ENCODE measurements around the gene SMIM36. TPM values are rescaled to one million over a fixed set of nuclear protein-coding genes. Genes with fewer than 3 reads are reported as not detected.

Gene SMIM36
- total and polyA plus RNA-seq, 3 experiments from 2014 or later = not detected

DNA sequence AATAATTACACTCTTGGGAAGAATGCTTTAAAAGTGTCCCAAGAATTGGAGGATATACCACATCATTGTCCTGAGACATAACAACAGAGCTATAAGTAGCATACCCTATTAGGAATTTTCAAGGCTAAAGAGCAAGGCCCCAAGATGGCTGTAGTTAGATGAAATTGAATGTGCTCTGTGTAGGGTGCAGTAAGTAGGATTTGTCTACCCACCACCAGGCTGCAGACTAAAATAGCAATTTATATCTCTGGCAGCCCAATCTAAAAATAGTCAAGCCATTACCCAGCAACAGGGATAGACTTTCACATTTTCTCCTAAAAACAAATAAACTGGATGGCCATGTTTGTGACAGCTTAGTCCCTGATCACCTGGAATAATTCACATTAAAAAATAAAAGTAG is 95.3 kb downstream of the SMIM36 start:
- Histone ChIP-seq H3K36me3 (ENCODE audit: insufficient read depth, low read length) (peaks cover under 1% of the 10 kb centered on the region), H3K9me3 (ENCODE audit: low read length) (no peaks in the 10 kb centered on the region), H3K27me3 (ENCODE audit: insufficient read depth, low read length, poor library complexity, severe bottlenecking) (no peaks in the 10 kb centered on the region), H3K27ac (ENCODE audit: low read depth, low read length) (no peak overlapping the region), H3K4me1 (ENCODE audit: insufficient read depth, low read length) (peaks cover 16% of the 10 kb centered on the region), H3K4me3 (ENCODE audit: low read length) (no peak overlapping the region)
- H3K36me3 Mint-ChIP-seq = peaks cover 0 to 26% (median 3%) of the 10 kb centered on the region in 3 donors
- H3K27me3 Mint-ChIP-seq = no peaks in the 10 kb centered on the region
- ChIA-PET POLR2A (no interaction called here), CTCF (no interaction called here)
- peaks cover 54 to 68% (median 59%) of the 10 kb centered on the region in 3 donors for H3K4me1 Mint-ChIP-seq
- peak overlapping the region in 2 of 8 donors; percentile 1 to 66 for H3K27ac Mint-ChIP-seq
- no peaks in the 10 kb centered on the region for H3K9me3 Mint-ChIP-seq
- no peak overlapping the region for H3K4me3 Mint-ChIP-seq
- DNase-seq = no peak

DNA sequence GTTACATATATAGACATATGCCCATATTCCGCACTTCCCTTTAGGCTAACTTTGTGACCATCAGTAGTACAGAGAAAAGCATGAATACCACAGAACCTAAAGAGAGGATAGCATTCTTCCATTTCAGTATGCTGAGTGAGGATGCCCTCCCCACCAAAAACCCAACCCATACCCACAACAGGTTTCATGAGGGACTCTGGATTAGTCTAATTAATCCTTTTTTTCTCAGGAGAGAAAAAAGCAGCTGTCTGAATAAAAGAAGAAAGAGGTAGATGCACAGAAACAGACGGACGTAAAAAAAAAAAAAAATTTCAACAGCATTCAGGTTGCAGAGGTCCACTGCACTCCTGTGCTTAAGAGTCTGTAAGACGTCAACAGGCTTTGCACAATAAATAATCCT is 96.3 kb downstream of the SMIM36 start:
- peaks cover 8% of the 10 kb centered on the region for H3K4me1 ChIP-seq (ENCODE audit: insufficient read depth, low read length)
- POLR2A ChIA-PET = no interaction called here
- H3K27ac ChIP-seq (ENCODE audit: low read depth, low read length) = no peak overlapping the region
- H3K27me3 ChIP-seq (ENCODE audit: insufficient read depth, low read length, poor library complexity, severe bottlenecking) = no peaks in the 10 kb centered on the region
- Mint-ChIP-seq H3K4me3 (peak overlapping the region in 2 of 7 donors; percentile 7 to 66), H3K27ac (peak overlapping the region in 5 of 8 donors; percentile 19 to 88 (median 85)), H3K36me3 (peaks cover 0 to 36% (median 12%) of the 10 kb centered on the region in 3 donors), H3K27me3 (no peaks in the 10 kb centered on the region), H3K9me3 (no peaks in the 10 kb centered on the region), H3K4me1 (peaks cover 45 to 58% (median 51%) of the 10 kb centered on the region in 3 donors)
- no peak overlapping the region for H3K4me3 ChIP-seq (ENCODE audit: low read length)
- H3K9me3 ChIP-seq (ENCODE audit: low read length) = no peaks in the 10 kb centered on the region
- CTCF ChIA-PET = no interaction called here
- peaks cover 11% of the 10 kb centered on the region for H3K36me3 ChIP-seq (ENCODE audit: insufficient read depth, low read length)
- no peak for DNase-seq

GRCh38 chr17:55413825-55414489 is 97.3 kb downstream of the SMIM36 start:
- Histone ChIP-seq H3K4me1 (ENCODE audit: insufficient read depth, low read length) (no peaks in the 10 kb centered on the region), H3K27me3 (ENCODE audit: insufficient read depth, low read length, poor library complexity, severe bottlenecking) (no peaks in the 10 kb centered on the region), H3K9me3 (ENCODE audit: low read length) (no peaks in the 10 kb centered on the region), H3K36me3 (ENCODE audit: insufficient read depth, low read length) (peaks cover 21% of the 10 kb centered on the region), H3K27ac (ENCODE audit: low read depth, low read length) (no peak overlapping the region), H3K4me3 (ENCODE audit: low read length) (no peak overlapping the region)
- Mint-ChIP-seq H3K4me3 (peak overlapping the region in 5 of 7 donors; percentile 32 to 68 (median 59)), H3K9me3 (no peaks in the 10 kb centered on the region), H3K27me3 (no peaks in the 10 kb centered on the region), H3K4me1 (peaks cover 35 to 48% (median 41%) of the 10 kb centered on the region in 3 donors), H3K36me3 (peaks cover 0 to 46% (median 18%) of the 10 kb centered on the region in 3 donors), H3K27ac (peak overlapping the region; percentile 33 to 91 (median 88))
- CTCF ChIA-PET = no interaction called here
- POLR2A ChIA-PET = no interaction called here
- peak in 4 of 5 donors; percentile 6 to 78 (median 53) for DNase-seq

GRCh38 chr17:55411463-55411855 is 99.8 kb downstream of the SMIM36 start:
- POLR2A ChIA-PET = no interaction called here
- peaks cover 21% of the 10 kb centered on the region for H3K36me3 ChIP-seq (ENCODE audit: insufficient read depth, low read length)
- Mint-ChIP-seq H3K4me1 (peaks cover 15 to 25% (median 16%) of the 10 kb centered on the region in 3 donors), H3K9me3 (no peaks in the 10 kb centered on the region), H3K4me3 (no peak overlapping the region), H3K27ac (no peak overlapping the region), H3K36me3 (peaks cover 4 to 68% (median 22%) of the 10 kb centered on the region in 3 donors), H3K27me3 (no peaks in the 10 kb centered on the region)
- no peaks in the 10 kb centered on the region for H3K27me3 ChIP-seq (ENCODE audit: insufficient read depth, low read length, poor library complexity, severe bottlenecking)
- CTCF ChIA-PET = no interaction called here
- no peaks in the 10 kb centered on the region for H3K9me3 ChIP-seq (ENCODE audit: low read length)
- no peak overlapping the region for H3K4me3 ChIP-seq (ENCODE audit: low read length)
- no peaks in the 10 kb centered on the region for H3K4me1 ChIP-seq (ENCODE audit: insufficient read depth, low read length)
- no peak for DNase-seq
- H3K27ac ChIP-seq (ENCODE audit: low read depth, low read length) = no peak overlapping the region

GRCh38 chr17:55410722-55411462 is 100.4 kb downstream of the SMIM36 start:
- peaks cover 4 to 73% (median 22%) of the 10 kb centered on the region in 3 donors for H3K36me3 Mint-ChIP-seq
- ChIA-PET CTCF (no interaction called here), POLR2A (no interaction called here)

DNA sequence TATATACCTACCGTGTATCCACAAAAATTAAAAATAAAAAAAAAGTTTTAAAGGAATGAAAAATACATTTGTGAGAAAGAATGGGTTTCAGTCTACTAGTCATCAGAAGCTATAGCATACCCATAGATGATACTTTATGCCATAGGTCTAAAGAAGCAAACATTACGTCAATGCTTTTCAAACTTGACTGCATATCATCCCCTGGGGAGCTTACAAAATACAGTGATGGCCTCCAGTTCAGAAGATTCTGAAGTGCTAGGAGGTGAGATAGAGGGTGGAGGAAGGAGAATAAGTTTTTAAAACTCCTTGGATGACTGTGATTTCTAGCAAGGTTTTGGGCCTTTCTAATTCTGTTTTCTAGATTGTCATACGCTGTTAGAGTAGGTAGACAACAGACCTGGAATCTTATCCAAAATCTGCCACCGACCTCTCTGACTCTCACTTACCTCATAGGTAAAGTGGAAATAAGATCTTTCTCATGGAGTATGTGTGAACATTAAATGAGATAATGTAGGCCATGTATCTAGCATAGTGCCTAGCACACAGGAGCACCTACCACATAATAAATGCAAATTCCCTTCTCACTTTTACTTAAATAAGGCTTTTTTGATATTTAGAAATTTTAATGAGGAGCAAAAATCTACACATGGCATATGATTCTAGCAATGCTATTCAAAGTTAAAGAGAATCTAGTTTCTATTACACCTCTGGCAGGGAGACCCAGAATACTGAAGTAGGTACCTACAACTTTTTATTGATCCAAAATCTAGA is 102.0 kb downstream of the SMIM36 start:
- Histone ChIP-seq H3K4me1 (ENCODE audit: insufficient read depth, low read length) (no peaks in the 10 kb centered on the region), H3K36me3 (ENCODE audit: insufficient read depth, low read length) (peaks cover 21% of the 10 kb centered on the region), H3K27ac (ENCODE audit: low read depth, low read length) (no peak overlapping the region), H3K4me3 (ENCODE audit: low read length) (no peak overlapping the region), H3K9me3 (ENCODE audit: low read length) (no peaks in the 10 kb centered on the region), H3K27me3 (ENCODE audit: insufficient read depth, low read length, poor library complexity, severe bottlenecking) (no peaks in the 10 kb centered on the region)
- Mint-ChIP-seq H3K4me3 (no peak overlapping the region), H3K4me1 (peaks cover 6 to 7% (median 7%) of the 10 kb centered on the region in 3 donors), H3K9me3 (no peaks in the 10 kb centered on the region), H3K36me3 (peaks cover 4 to 85% (median 26%) of the 10 kb centered on the region in 3 donors), H3K27me3 (no peaks in the 10 kb centered on the region), H3K27ac (no peak overlapping the region)
- CTCF ChIA-PET = no interaction called here
- POLR2A ChIA-PET = no interaction called here
- no peak for DNase-seq

More at GRCh38 chr17:55410722-55411462, 100.4 kb downstream of the SMIM36 start:
- Histone ChIP-seq H3K9me3 (ENCODE audit: low read length) (no peaks in the 10 kb centered on the region), H3K27ac (ENCODE audit: low read depth, low read length) (no peak overlapping the region), H3K4me3 (ENCODE audit: low read length) (no peak overlapping the region), H3K4me1 (ENCODE audit: insufficient read depth, low read length) (no peaks in the 10 kb centered on the region), H3K36me3 (ENCODE audit: insufficient read depth, low read length) (peaks cover 21% of the 10 kb centered on the region), H3K27me3 (ENCODE audit: insufficient read depth, low read length, poor library complexity, severe bottlenecking) (no peaks in the 10 kb centered on the region)
- no peak overlapping the region for H3K27ac Mint-ChIP-seq
- H3K4me1 Mint-ChIP-seq = peaks cover 14 to 21% (median 16%) of the 10 kb centered on the region in 3 donors
- no peaks in the 10 kb centered on the region for H3K9me3 Mint-ChIP-seq
- no peak overlapping the region for H3K4me3 Mint-ChIP-seq
- no peaks in the 10 kb centered on the region for H3K27me3 Mint-ChIP-seq
- DNase-seq = no peak

DNA sequence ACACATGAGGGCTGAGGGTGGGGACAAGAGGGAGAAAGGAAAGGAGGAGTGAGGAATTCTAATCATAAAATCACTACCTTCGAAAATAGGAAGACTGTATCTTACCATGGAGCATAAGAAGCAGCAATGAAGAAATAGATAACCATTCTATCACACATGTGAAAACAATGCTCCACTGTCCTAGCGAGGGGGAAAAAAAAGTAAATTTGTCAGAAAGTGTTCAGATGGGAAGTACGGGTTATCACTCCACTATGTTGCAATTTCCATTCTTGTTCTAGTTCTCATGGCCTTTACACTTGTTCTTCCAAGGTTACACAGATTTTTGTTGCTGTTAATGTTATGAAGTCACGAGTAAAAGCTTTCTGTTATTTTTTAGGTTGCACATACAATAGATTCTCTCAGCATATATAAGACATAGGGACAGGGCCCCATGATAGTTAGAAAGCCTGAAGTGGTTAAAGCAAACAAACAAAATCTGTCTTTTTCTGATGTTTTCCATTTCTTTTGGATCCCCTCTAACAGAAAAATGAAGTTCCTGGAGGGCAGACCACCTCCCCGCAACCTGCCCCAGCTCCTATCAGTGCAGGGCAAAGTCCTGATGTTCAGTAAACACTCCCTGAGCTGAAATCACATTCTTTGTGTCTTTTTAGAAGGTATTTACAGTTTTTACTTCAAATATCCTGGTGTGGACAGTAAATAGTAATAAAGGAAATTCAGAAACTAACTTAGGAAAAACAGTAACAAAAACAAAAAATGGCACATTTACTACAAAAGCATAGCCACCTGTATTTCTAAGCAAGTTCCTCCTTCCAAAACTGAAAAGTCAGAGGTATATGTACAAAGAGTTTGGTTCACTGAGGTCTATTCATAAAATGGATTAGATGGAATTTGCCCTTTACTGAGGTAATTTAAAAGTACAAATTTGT is 103.3 kb downstream of the SMIM36 start:
- no peak overlapping the region for H3K4me3 ChIP-seq (ENCODE audit: low read length)
- Mint-ChIP-seq H3K4me1 (no peaks in the 10 kb centered on the region), H3K27ac (peak overlapping the region in 1 of 8 donors; percentile 15), H3K36me3 (peaks cover 4 to 85% (median 29%) of the 10 kb centered on the region in 3 donors), H3K9me3 (no peaks in the 10 kb centered on the region), H3K4me3 (no peak overlapping the region), H3K27me3 (no peaks in the 10 kb centered on the region)
- ChIA-PET POLR2A (no interaction called here), CTCF (no interaction called here)
- no peaks in the 10 kb centered on the region for H3K9me3 ChIP-seq (ENCODE audit: low read length)
- H3K36me3 ChIP-seq (ENCODE audit: insufficient read depth, low read length) = peaks cover 21% of the 10 kb centered on the region
- H3K4me1 ChIP-seq (ENCODE audit: insufficient read depth, low read length) = no peaks in the 10 kb centered on the region
- no peak for DNase-seq
- H3K27ac ChIP-seq (ENCODE audit: low read depth, low read length) = no peak overlapping the region
- no peaks in the 10 kb centered on the region for H3K27me3 ChIP-seq (ENCODE audit: insufficient read depth, low read length, poor library complexity, severe bottlenecking)

Measured in CD8-positive, alpha-beta memory T cell (primary cell).